OCI-LY7 (cell line): ENCODE data around the gene CIT.

Source experiments
- EZH2phosphoT487 ChIP-seq: fragments of 200-600 bp; sonication (generic); IDR thresholded peaks from 2 replicates; pipeline ENCODE4 v1.6.1; 2018; ENCODE audit warnings: low read depth, borderline replicate concordance, mild to moderate bottlenecking, mixed run types, antibody characterized with exemption, low read length, moderate library complexity, mixed read lengths
- TF ChIP-seq, protein P1 (sequence below): fragments of 200-600 bp; sonication (generic); conservative IDR thresholded peaks from 2 replicates; pipeline ENCODE4 v1.5.1; 2014; ENCODE audit warnings: mild to moderate bottlenecking, antibody characterized with exemption, low read length, moderate library complexity, mixed read lengths

GRCh38 chr12:119870457-119870856, 6.7 kb downstream of the CIT start:
- TF ChIP-seq, protein P1, sequence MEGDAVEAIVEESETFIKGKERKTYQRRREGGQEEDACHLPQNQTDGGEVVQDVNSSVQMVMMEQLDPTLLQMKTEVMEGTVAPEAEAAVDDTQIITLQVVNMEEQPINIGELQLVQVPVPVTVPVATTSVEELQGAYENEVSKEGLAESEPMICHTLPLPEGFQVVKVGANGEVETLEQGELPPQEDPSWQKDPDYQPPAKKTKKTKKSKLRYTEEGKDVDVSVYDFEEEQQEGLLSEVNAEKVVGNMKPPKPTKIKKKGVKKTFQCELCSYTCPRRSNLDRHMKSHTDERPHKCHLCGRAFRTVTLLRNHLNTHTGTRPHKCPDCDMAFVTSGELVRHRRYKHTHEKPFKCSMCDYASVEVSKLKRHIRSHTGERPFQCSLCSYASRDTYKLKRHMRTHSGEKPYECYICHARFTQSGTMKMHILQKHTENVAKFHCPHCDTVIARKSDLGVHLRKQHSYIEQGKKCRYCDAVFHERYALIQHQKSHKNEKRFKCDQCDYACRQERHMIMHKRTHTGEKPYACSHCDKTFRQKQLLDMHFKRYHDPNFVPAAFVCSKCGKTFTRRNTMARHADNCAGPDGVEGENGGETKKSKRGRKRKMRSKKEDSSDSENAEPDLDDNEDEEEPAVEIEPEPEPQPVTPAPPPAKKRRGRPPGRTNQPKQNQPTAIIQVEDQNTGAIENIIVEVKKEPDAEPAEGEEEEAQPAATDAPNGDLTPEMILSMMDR: no peak
- TF ChIP-seq EZH2phosphoT487: no peak
